ENCODE measurements around the gene USP36.

GRCh38 chr17:78802459-78802858 is 38.2 kb downstream of the USP36 start:
- TF ChIP-seq CTCF (IDR thresholded peaks at IDR 0.05; ENCODE audit: low read depth, low read length): no peak
- TF ChIP-seq EZH2phosphoT487 (IDR thresholded peaks at IDR 0.05; ENCODE audit: low read depth): no peak
